C4-2B (cell line): ENCODE measurements around the gene MBTPS1.

Experiments used
- ZFX ChIP-seq: fragments of 450-650 bp; IDR thresholded peaks from 2 replicates; pipeline ENCODE4 v1.6.1; 2017
- TF ChIP-seq, protein P1 (sequence below): fragments of 450-650 bp; conservative IDR thresholded peaks from 2 replicates; pipeline ENCODE4 v1.5.1; 2017; ENCODE audit warnings: mild to moderate bottlenecking

DNA sequence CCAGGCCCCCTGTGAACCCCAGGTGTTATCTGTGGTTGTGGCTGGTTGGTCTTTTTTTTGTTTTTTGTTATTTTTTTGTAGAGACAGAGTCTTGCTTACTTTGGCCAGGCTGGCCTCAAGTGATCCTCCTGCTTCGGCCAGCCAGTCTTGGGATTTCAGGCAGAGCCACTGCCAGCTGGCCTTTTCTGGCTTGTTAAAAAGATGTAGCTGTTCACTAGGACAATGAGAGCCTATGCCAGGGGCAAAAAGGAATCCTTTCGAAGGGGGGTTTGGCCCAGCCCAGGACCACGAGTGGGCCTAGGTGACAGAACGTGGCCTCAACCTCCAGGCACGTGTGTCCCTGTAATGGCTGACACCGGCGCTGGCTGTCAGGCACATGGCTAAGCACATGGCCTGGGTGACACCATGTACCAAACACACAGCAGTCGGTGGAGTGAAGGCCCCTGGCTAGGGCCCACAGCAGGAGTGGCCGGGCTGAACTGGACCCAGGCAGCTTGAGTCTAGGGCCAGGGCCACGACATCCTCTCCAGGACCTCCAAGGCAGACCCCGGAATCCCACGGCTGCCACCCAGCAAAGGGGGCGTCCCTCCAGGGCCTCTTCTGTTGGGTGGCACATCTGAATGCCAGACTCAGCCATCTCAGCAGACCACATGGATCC is 67.2 kb downstream of the MBTPS1 start:
- TF ChIP-seq, protein P1, sequence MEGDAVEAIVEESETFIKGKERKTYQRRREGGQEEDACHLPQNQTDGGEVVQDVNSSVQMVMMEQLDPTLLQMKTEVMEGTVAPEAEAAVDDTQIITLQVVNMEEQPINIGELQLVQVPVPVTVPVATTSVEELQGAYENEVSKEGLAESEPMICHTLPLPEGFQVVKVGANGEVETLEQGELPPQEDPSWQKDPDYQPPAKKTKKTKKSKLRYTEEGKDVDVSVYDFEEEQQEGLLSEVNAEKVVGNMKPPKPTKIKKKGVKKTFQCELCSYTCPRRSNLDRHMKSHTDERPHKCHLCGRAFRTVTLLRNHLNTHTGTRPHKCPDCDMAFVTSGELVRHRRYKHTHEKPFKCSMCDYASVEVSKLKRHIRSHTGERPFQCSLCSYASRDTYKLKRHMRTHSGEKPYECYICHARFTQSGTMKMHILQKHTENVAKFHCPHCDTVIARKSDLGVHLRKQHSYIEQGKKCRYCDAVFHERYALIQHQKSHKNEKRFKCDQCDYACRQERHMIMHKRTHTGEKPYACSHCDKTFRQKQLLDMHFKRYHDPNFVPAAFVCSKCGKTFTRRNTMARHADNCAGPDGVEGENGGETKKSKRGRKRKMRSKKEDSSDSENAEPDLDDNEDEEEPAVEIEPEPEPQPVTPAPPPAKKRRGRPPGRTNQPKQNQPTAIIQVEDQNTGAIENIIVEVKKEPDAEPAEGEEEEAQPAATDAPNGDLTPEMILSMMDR = no peak
- no peak for TF ChIP-seq ZFX
